Measurements from ENCODE around the gene LRRC8C.

DNA sequence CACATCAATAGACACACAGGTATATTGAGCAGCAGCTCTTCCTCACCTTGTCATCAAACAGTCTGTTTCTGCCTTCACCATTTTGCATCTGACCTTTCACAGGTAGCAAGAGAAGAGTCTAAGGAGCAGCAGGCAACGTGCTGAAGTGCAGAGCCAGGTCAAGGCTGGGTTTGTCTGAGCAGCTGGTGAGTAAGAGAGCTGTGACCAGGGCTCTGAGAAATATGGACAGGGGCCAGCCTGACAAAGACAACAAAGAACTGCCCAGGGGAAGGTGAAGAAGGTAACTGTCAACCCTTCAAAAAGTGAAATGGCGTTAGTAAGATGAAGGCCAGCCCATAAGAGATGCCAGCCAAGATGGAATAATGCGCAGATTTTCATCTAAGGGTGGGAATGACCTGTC lies 129.0 kb downstream of the LRRC8C start:
- TF ChIP-seq, protein P1, sequence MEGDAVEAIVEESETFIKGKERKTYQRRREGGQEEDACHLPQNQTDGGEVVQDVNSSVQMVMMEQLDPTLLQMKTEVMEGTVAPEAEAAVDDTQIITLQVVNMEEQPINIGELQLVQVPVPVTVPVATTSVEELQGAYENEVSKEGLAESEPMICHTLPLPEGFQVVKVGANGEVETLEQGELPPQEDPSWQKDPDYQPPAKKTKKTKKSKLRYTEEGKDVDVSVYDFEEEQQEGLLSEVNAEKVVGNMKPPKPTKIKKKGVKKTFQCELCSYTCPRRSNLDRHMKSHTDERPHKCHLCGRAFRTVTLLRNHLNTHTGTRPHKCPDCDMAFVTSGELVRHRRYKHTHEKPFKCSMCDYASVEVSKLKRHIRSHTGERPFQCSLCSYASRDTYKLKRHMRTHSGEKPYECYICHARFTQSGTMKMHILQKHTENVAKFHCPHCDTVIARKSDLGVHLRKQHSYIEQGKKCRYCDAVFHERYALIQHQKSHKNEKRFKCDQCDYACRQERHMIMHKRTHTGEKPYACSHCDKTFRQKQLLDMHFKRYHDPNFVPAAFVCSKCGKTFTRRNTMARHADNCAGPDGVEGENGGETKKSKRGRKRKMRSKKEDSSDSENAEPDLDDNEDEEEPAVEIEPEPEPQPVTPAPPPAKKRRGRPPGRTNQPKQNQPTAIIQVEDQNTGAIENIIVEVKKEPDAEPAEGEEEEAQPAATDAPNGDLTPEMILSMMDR (IDR thresholded peaks at IDR 0.05; ENCODE audit: insufficient read depth, low read length, poor library complexity, severe bottlenecking) = no peak
- no peak for TF ChIP-seq EZH2phosphoT487 (conservative IDR thresholded peaks at IDR 0.05; ENCODE audit: low read length)
